Activated CD8-positive, alpha-beta memory T cell treated with anti-CD3 and anti-CD28 coated beads, Interleukin-2, amount 10 ng/mL, durations not matched to agents 7 days and 5 days (primary cell): ENCODE results near the gene GRIP2. TPM values are rescaled to one million over a fixed set of nuclear protein-coding genes. Genes with fewer than 3 reads are reported as not detected.

Experiments
- ATAC-seq: fragments of 150-1000 bp; cut with Tn5 transposase; one replicate; pipeline ENCODE4 v1.10.0; 2021; ENCODE audit warnings: moderate library complexity
- CTCF ChIA-PET: fragments of 350-600 bp; sonication (Branson Sonifier 250); formaldehyde crosslinking; loops from one replicate; lab custom pipeline; 2021; ENCODE audit warnings: antibody characterized with exemption; lab: Charles Lee
- DNase-seq: peaks from one replicate; pipeline ENCODE4 v3.0.0-alpha.2; 2020
- H3K27ac Mint-ChIP-seq: one replicate; pipeline ENCODE4 v1.8.0; 2021; ENCODE audit warnings: mild to moderate bottlenecking, mixed read lengths
- H3K27me3 Mint-ChIP-seq: one replicate; pipeline ENCODE4 v1.8.0; 2021; ENCODE audit warnings: mixed read lengths
- H3K36me3 Mint-ChIP-seq: one replicate; pipeline ENCODE4 v1.8.0; 2021; ENCODE audit warnings: mild to moderate bottlenecking, mixed read lengths
- H3K4me1 Mint-ChIP-seq: one replicate; pipeline ENCODE4 v1.8.0; 2021; ENCODE audit warnings: mixed read lengths
- H3K4me3 Mint-ChIP-seq: one replicate; pipeline ENCODE4 v1.8.0; 2021; ENCODE audit warnings: mild to moderate bottlenecking, moderate library complexity, mixed read lengths
- H3K9me3 Mint-ChIP-seq: one replicate; pipeline ENCODE4 v1.8.0; 2022; ENCODE audit warnings: low read depth, mixed read lengths
- total RNA-seq, 2 experiments: library from RNA; stranded (reverse); gene quantifications; one replicate each; pipeline ENCODE4 v1.2.3, GENCODE V29; 2021

The GRIP2 gene
- total RNA-seq, 2 experiments from 2014 or later = not detected

DNA sequence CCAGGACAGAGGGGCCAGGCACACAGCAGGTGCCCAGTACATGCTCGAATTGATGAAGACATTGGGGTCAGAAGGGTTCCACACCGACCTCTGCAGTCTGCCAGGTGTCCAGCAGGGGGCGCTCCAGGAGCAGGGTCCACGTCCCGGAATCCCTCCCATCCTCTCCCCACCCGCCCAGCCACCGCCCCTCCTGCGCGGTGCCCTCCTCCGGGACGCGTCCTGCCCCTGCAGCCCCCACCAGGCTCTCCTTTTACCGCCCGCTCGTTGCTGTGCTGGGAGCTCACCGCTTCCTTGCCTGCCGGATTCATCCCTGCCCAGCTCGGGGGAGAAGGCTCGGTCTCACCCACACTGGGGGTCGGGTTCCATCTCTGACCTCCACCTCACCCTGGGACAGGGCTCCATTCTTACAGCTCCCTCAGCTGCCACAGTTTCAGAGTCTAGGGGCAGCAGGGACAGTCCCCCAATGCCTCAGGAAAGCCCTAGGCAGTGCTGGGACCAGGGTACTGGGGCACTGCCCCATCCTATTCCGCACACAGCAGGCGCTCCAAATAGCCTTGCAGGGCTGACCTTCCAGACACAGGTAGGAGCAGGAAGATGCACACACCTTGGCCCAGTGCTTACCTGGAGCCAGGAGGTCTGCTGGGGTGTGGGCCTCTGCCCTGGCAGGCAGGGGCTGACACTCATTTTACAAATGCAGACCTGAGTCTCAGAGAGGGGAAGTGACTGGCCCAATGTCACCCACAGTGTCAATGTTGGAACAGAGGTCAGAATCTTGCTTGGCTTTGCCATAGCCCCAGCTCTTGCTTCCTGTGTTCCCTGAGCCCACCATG, 31.0 kb downstream of the GRIP2 start:
- no peaks in the 10 kb centered on the region for H3K36me3 Mint-ChIP-seq
- peak; percentile 57 for ATAC-seq
- peak; percentile 78 for DNase-seq
- H3K4me1 Mint-ChIP-seq = no peaks in the 10 kb centered on the region
- no peak overlapping the region for H3K27ac Mint-ChIP-seq
- CTCF ChIA-PET = interaction anchor here (0.6 to 2.1 kb wide), 19 partner anchors 8 to 411 kb away, joined by 3 to 9 read pairs (median 4); partner anchors contain the start of gene CCDC174
- H3K27me3 Mint-ChIP-seq = peaks cover 2% of the 10 kb centered on the region
- H3K4me3 Mint-ChIP-seq = no peak overlapping the region
- no peaks in the 10 kb centered on the region for H3K9me3 Mint-ChIP-seq

DNA sequence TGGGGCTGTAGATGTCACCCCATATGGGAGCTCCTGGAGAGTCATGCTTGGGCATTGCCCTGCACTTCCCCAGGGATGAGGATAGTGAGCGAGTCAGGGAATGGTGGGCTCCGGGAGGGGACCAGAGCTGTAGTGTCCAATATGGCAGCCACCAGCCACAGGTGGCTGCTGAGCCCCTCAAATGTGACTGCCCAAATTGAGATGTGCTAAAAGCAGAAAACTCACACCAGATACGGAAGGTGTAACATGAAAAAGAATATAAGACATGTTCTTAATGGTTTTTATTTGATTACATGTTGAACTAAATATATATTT, 31.7 kb downstream of the GRIP2 start:
- CTCF ChIA-PET = interaction anchor here (0.6 to 2.1 kb wide), 13 partner anchors 9 to 412 kb away, joined by 3 to 9 read pairs (median 4); partner anchors contain the start of gene CCDC174
- ATAC-seq (no peak), DNase-seq (no peak)
- Mint-ChIP-seq H3K4me3 (no peak overlapping the region), H3K9me3 (no peaks in the 10 kb centered on the region), H3K27ac (no peak overlapping the region), H3K4me1 (no peaks in the 10 kb centered on the region), H3K36me3 (no peaks in the 10 kb centered on the region), H3K27me3 (peaks cover 2% of the 10 kb centered on the region)

DNA sequence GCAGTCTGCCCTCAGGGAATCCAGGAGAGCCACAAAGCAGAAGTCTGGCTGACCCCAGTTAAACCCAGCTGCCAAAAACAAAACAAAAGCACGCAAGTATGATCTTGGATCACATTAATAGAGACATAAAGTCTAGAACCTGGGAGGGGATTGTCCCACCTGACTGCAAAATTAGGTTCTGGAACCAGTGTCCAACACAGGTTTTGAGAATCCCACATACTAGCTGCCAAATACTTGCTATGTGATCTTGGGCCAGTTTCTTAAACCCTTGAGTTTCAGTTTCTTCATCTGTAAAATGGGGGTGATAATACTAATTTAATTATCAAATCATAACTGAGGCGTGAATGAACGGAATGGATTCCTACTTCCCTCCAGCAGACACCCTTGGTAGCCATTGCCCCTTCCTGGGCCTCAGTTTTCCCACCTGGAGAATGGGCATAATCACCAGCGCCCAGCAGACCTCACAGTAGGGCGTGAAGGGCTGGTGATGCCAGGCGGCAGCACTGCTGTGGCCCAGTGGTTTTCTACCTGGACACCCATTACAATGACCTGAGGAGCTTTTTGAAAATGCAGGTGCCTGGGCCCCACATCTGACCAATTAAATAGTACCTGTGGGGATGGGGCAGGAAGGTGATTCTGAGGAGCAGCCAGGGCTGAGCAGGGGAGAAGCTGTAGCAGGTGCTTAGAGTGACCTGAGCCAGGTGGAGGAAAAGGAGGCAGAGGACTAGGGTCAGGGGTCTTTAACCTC, 32.2 kb downstream of the GRIP2 start:
- no peaks in the 10 kb centered on the region for H3K4me1 Mint-ChIP-seq
- CTCF ChIA-PET = interaction anchor here (0.6 to 2.1 kb wide), 10 partner anchors 9 to 413 kb away, joined by 3 to 9 read pairs (median 4); no protein-coding TSS in a partner anchor
- peaks cover 2% of the 10 kb centered on the region for H3K27me3 Mint-ChIP-seq
- peaks cover 5% of the 10 kb centered on the region for H3K9me3 Mint-ChIP-seq
- DNase-seq = no peak
- H3K36me3 Mint-ChIP-seq = no peaks in the 10 kb centered on the region
- H3K27ac Mint-ChIP-seq = no peak overlapping the region
- H3K4me3 Mint-ChIP-seq = no peak overlapping the region
- no peak for ATAC-seq

DNA sequence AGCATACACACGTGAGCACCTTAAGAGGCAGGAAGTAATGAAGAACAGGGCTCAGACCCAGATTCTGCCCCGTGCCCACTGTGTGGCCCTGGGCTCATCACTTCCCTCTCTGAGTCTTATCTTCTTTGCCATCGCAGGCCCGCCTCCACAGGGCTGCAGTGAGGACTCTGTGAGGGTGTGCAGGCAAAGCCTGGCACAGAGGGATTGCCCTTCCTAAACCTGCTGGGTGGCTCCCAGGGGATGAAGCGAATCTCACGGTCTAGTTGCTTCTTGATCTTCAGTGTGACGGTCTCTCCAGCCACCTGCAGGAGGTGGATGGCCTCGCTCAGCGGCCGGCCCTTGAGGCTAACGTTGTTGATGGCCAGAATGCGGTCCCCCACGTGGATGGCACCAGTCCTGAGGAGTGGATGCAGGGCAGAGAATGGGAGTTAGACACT, 32.8 kb downstream of the GRIP2 start:
- Mint-ChIP-seq H3K27ac (no peak overlapping the region), H3K36me3 (no peaks in the 10 kb centered on the region), H3K9me3 (peaks cover 6% of the 10 kb centered on the region), H3K27me3 (peaks cover 2% of the 10 kb centered on the region), H3K4me1 (no peaks in the 10 kb centered on the region), H3K4me3 (no peak overlapping the region)
- DNase-seq (no peak), ATAC-seq (no peak)
- CTCF ChIA-PET = no interaction called here

DNA sequence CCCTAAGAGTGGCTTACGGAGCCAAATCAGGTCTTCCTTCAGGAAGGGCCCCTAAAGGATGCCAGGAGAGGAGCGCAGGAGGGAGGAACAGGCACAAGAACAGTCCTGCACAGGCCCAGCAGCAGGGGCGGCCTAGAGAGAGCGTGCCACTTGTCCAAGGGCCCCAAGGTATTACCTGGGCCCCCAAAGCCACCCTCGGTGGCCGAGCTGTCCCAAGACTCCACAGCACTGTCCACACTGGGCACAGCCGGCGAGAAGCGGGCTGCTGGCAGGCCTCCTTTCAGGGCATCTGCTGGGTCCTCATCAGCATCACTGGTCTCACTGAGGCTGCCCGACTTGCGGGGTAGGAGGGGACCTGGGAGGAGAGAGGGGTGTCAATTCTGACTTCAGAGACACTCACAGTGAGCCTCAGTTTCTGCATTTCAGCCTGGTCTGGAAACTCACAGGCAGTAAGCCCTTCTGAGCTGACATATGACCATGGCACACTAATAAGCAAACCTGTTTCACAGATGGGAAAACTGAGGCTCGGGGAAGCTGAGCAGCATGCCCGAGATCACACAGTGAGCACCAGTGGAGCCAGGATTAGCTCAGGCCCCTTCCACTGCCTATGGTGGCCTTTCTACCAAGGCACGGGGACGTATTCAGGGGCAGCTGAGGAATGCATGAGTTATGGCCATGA, 33.4 kb downstream of the GRIP2 start:
- H3K4me3 Mint-ChIP-seq = no peak overlapping the region
- no peaks in the 10 kb centered on the region for H3K4me1 Mint-ChIP-seq
- H3K36me3 Mint-ChIP-seq = no peaks in the 10 kb centered on the region
- H3K27ac Mint-ChIP-seq = no peak overlapping the region
- no peak for DNase-seq
- peaks cover 6% of the 10 kb centered on the region for H3K9me3 Mint-ChIP-seq
- peaks cover 2% of the 10 kb centered on the region for H3K27me3 Mint-ChIP-seq
- CTCF ChIA-PET = no interaction called here
- no peak for ATAC-seq

DNA sequence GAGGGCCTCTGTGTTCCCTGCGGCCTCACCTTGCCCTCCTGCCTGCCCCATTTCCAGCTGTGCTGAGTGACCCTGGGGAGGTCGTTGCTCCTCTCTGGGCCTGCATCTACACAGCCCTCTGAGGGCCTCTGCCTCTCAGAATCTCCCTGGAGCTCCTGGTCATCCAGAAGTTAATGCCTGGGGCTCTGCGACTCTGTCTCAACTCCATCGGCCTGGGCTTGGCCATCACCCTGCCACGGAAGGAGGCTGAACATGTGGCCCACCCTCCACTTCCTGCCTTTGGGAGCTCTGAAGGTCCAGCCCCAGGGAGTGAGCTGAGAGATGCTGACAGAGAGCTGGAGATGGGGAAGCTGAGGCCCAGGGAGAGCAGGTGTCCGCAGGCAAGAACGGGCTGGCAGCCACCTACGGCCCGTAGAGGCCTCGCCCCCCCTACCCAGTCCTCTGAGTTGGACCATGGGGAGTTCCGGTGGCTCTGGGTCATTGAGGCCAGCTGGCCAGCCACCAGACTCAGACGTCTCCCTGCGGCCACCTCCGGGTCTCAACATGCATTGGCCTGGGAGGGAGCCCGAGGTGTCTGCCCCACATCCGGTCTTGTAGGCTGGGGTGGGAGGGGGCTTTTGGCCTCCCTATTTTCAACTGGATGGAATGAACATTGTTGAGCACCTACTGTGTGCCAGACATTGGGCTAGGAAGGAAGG, 34.2 kb downstream of the GRIP2 start:
- H3K4me1 Mint-ChIP-seq = no peaks in the 10 kb centered on the region
- no peak overlapping the region for H3K27ac Mint-ChIP-seq
- no peak for DNase-seq
- CTCF ChIA-PET = no interaction called here
- no peaks in the 10 kb centered on the region for H3K36me3 Mint-ChIP-seq
- ATAC-seq = no peak
- H3K9me3 Mint-ChIP-seq = peaks cover 7% of the 10 kb centered on the region
- H3K27me3 Mint-ChIP-seq = peaks cover 2% of the 10 kb centered on the region
- H3K4me3 Mint-ChIP-seq = no peak overlapping the region

DNA sequence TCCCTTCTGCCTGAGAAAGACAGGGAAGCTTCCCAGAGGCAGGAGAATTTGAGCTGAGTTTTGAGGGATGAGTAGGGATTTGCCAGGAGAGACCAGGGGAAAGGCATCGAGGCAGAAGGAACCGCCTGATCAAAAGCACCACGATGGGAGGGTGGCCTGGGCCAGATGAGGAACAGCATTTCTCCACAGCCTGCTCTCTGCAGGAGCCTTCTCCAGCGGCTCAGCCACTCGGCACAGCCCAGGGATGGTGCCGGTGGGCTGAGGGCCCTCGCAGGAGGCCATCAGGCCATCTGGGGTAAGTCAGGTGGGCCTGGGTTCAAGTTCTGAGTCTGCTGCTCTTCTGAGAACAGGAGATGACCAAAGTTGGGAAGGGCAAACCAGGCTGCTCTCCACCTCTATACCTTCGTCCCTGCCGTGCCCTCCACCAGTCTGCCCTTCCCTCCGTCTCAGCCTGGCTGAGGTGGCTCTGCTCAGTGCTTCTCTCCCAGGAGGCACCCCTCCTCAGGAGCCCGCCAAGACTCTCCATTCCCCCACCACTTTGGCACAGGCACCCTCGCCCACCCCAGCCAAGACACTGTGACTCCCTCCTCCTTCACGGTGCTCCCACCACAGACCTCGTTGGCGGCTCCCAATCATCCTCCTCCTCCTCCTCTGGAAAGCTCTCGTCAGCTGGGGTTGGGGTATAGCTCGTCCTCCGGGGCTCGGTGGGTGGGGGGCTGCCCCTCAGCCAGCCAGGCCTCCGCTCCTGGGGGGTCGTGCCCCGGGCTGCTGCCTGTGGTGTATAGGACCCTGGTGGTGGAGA, 34.9 kb downstream of the GRIP2 start:
- CTCF ChIA-PET = no interaction called here
- DNase-seq (no peak), ATAC-seq (no peak)
- no peaks in the 10 kb centered on the region for H3K4me1 Mint-ChIP-seq
- no peaks in the 10 kb centered on the region for H3K36me3 Mint-ChIP-seq
- peaks cover 8% of the 10 kb centered on the region for H3K9me3 Mint-ChIP-seq
- no peak overlapping the region for H3K27ac Mint-ChIP-seq
- H3K4me3 Mint-ChIP-seq = no peak overlapping the region
- H3K27me3 Mint-ChIP-seq = peaks cover 2% of the 10 kb centered on the region

DNA sequence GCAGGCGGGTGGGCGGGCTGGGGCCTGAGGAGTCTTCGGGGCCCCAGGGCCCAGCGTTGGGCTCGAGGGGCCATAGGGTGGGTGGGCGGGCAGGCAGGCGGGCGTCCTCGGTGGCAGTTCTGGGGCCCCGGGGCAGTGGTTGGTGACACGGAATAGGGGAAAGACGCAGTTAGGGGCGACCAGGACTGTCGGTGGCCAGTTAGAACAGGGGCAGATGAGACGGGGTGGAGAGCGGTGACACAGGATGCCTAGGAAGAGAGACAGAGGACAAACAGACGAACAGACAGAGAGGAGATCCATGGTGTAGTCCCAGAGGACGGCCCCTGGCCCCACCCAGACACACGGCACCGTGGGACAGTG, 36.5 kb downstream of the GRIP2 start:
- ATAC-seq (no peak), DNase-seq (no peak)
- no peak overlapping the region for H3K4me3 Mint-ChIP-seq
- CTCF ChIA-PET = no interaction called here
- H3K9me3 Mint-ChIP-seq = peaks cover 8% of the 10 kb centered on the region
- H3K4me1 Mint-ChIP-seq = no peaks in the 10 kb centered on the region
- H3K27me3 Mint-ChIP-seq = peaks cover 9% of the 10 kb centered on the region
- no peaks in the 10 kb centered on the region for H3K36me3 Mint-ChIP-seq
- H3K27ac Mint-ChIP-seq = no peak overlapping the region

DNA sequence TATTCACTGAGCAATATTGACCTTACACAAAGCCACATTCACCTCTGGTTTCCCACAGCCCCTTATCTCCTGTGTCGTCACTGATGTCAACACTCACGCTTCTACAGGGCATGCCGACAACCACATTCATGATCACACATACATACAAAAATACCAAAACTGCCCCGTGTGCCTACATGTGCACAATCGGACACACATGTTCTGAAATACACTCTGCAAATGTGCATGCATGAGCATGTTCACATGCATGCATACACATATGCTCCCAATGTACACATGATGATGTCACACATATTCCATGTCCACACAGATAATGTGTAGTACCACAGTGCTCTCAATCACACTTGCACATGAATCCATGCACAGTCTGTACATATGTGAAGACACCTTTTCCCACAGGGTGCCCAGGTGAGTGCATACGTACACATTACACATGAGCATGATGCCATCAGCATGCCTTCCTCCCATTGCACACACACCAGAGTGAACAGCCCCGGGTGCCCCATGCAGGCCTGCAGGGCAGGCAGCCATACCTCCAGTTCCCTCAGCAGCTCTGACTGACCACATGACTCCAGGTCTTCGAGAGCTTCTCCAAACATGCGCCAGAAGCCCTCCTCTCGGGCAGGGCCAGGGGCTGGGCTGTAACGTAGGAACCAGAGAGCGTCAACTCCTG, 37.0 kb downstream of the GRIP2 start:
- Mint-ChIP-seq H3K4me3 (no peak overlapping the region), H3K27me3 (peaks cover 12% of the 10 kb centered on the region), H3K9me3 (peaks cover 8% of the 10 kb centered on the region), H3K4me1 (no peaks in the 10 kb centered on the region), H3K27ac (no peak overlapping the region), H3K36me3 (no peaks in the 10 kb centered on the region)
- no peak for DNase-seq
- CTCF ChIA-PET = no interaction called here
- ATAC-seq = no peak

DNA sequence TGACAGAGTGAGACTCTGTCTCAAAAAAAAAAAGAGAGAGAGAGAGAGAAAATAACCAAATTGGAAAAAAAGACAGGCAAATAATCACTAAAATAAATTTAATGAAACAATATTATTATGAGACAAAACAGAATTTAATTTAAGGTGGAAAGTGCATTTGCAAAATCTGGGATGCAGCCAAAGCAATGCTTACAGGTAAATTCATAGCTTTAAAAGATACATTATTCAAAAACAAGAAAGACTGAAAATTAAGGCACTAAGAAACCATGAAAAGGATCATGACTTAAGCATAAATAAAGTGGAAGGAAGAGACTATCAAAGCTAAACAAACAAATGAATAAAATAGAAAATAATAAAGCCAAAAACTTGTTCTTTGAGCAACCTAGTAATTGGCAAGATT, 37.7 kb downstream of the GRIP2 start:
- no peaks in the 10 kb centered on the region for H3K36me3 Mint-ChIP-seq
- no peak for DNase-seq
- H3K27me3 Mint-ChIP-seq = peaks cover 12% of the 10 kb centered on the region
- no peak for ATAC-seq
- H3K9me3 Mint-ChIP-seq = peaks cover 8% of the 10 kb centered on the region
- CTCF ChIA-PET = no interaction called here
- no peak overlapping the region for H3K4me3 Mint-ChIP-seq
- no peaks in the 10 kb centered on the region for H3K4me1 Mint-ChIP-seq
- H3K27ac Mint-ChIP-seq = no peak overlapping the region

DNA sequence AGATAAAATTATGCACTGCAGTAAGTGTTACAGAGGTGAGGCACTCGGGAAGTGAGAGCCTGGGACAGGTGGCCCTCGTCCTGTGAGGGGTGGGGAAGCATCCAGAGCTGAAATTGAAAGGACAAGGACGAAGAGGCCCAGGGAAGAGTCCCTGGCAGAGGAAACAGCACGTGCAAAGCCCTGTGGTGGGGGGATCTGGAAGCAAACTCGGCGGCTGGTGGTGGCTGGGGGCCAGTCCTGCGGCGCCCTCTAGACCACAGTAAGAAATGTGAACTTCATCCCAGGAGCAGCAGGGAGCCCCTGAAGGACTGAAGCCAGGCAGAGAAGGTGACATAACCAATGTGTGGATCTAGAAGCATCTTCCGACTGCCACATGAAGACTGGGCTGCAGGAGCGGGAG, 42.8 kb downstream of the GRIP2 start:
- Mint-ChIP-seq H3K4me1 (no peaks in the 10 kb centered on the region), H3K27ac (no peak overlapping the region), H3K27me3 (peaks cover 12% of the 10 kb centered on the region), H3K4me3 (no peak overlapping the region), H3K9me3 (peaks cover 2% of the 10 kb centered on the region), H3K36me3 (no peaks in the 10 kb centered on the region)
- CTCF ChIA-PET = interaction anchor here (1.0 kb wide), 1 partner anchor 12 kb away, joined by 4 read pairs; no protein-coding TSS in a partner anchor
- DNase-seq (no peak), ATAC-seq (no peak)

DNA sequence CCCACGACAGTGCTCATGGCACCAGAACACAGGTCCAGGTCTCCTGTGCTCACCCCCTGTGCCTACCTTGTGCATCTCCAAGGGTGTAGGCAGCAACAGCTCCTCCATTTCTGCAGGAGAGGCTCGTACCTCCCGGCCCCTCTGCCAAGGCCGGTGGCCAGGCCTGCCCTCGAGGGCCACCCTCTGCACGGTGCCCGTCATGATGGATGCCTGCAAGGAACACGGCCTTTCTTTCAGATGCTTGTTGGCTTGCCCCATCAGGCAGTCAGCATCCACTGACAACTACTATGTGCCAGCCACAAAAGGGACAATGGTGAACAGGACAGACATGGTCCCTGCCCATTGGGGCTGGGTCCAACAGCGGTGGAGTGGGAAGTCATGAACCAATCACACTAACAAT, 43.8 kb downstream of the GRIP2 start:
- ATAC-seq (no peak), DNase-seq (no peak)
- no peak overlapping the region for H3K4me3 Mint-ChIP-seq
- peaks cover 12% of the 10 kb centered on the region for H3K27me3 Mint-ChIP-seq
- no peak overlapping the region for H3K27ac Mint-ChIP-seq
- CTCF ChIA-PET = interaction anchor here (1.0 kb wide), 1 partner anchor 11 kb away, joined by 4 read pairs; no protein-coding TSS in a partner anchor
- H3K9me3 Mint-ChIP-seq = peaks cover 2% of the 10 kb centered on the region
- no peaks in the 10 kb centered on the region for H3K36me3 Mint-ChIP-seq
- H3K4me1 Mint-ChIP-seq = no peaks in the 10 kb centered on the region
